T-helper 1 cell treated with Interleukin-12 subunit alpha and Interleukin-12 subunit beta and Interleukin-4 antibody, amounts not matched to agents 30 μg/mL and 1 μg/mL, for 36 hours (primary cell): ENCODE measurements around the gene AKAP13.

Source experiments
- H3K27ac Mint-ChIP-seq: one replicate; pipeline ENCODE4 v1.8.0; 2021; ENCODE audit warnings: mild to moderate bottlenecking, mixed read lengths
- H3K27me3 Mint-ChIP-seq: one replicate; pipeline ENCODE4 v1.8.0; 2021; ENCODE audit warnings: low read depth, mixed read lengths
- H3K36me3 Mint-ChIP-seq: one replicate; pipeline ENCODE4 v1.8.0; 2021; ENCODE audit warnings: low read depth, mixed read lengths
- H3K4me1 Mint-ChIP-seq: one replicate; pipeline ENCODE4 v1.8.0; 2021; ENCODE audit warnings: low read depth, mixed read lengths
- H3K4me3 Mint-ChIP-seq: one replicate; pipeline ENCODE4 v1.8.0; 2021; ENCODE audit warnings: mild to moderate bottlenecking, moderate library complexity, mixed read lengths
- H3K9me3 Mint-ChIP-seq: one replicate; pipeline ENCODE4 v1.8.0; 2021; ENCODE audit warnings: mixed read lengths

AKAP13 gene

DNA sequence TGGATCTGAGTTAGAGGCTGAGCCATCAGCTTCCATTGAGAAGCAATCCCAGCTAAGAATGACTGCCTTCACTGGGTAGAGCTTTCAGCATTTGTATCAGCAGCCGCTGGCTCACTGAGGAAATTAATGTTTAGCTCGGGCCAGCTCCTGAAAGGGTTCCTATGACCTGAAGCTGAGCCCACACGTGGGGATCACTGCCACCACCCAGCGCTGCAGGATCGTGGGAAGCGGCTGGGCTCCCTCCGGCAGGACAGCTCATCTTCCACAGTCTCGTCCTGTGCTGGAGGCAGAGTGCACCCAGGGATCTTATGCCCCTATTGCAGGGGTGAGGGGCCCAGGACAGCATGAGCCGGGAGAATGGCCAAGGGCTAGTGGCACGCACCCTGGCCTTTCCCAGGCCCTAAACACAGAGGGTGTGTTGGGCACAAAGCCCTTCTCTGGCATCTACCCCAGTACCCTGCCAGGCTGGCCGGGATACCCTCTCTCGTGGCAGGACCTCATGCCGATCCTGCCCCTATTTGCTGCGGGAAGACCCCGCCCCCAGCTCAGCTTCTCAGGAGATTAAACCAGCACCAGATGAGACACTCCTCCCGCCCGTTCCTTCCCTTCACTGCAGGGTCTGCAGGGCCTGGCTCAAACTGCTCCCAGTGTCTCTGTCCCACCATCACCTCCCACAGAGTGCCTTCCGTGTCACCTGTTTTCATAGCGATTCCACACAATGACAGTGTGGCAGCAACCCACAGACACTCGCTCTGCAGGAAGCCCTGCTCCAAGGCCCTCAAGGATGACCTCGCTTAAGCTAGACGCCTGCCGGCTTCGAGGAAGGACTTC, 385.8 kb downstream of the AKAP13 start:
- Mint-ChIP-seq H3K9me3 (no peaks in the 10 kb centered on the region), H3K27ac (no peak overlapping the region), H3K27me3 (no peaks in the 10 kb centered on the region), H3K4me1 (peaks cover 1% of the 10 kb centered on the region), H3K4me3 (no peak overlapping the region), H3K36me3 (no peaks in the 10 kb centered on the region)

DNA sequence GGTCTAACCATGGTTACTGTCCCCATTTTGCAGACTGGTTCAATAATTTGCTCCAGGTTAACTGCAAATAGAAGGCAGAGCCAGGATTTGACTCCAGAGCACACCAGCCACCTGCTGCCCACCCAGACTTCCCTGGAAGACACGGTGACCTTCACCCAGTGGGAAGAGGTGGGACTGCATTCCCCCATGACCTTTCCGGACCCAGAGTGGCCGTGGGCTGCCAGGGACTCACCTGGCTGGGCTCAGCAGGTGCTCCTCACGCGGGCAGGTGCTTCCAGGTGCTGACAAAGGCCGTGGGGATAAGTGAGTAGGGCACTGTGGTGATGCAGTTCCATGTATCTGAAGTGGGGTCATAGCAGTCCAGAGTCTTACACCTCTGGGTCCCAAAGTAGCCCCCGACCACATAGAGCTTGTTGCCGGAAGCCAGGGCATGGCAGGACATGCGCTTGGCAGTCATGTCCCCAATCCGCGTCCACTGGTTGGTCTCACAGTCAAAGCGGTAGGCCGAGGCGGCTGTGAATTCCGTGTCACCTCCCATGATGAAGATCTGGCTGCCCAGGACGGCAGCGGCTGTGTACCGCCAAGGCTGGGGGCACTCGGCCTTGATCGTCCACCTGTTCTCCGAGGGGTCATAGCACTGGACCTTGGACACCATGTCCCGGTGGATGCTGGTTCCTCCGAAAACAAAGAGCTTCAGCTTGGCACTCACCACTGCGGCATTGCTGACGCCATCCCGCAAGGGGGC, 387.6 kb downstream of the AKAP13 start:
- Mint-ChIP-seq H3K4me1 (peaks cover 1% of the 10 kb centered on the region), H3K27me3 (no peaks in the 10 kb centered on the region), H3K9me3 (no peaks in the 10 kb centered on the region), H3K36me3 (no peaks in the 10 kb centered on the region), H3K27ac (no peak overlapping the region), H3K4me3 (no peak overlapping the region)

DNA sequence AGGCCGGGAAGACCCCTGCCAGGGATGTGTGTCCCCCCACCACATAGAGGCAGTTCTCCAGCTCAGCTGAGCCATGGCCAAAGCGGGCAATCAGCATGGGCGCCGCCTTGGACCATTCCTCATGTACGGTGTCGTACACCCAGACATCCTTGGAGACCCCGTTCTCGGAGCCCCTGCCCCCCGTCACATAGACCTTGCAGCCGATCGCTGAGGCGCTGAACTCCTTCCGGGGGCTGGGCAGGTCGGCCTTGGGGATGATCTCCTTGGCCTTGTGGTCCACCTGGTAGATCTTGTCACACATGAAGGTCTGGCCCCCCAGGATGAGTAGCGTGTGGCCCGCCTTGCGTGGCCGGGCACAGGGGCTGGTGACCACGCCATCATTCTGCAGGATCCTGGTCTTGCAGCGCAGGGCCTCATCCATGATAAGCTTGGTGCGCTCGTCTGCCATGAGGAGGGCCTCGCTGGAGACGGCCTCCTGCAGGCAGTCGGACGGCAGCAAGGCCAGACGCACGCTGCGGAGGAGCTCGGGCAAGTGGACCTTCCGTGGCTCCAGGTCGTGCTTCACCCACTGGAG, 388.3 kb downstream of the AKAP13 start:
- Mint-ChIP-seq H3K4me1 (peaks cover 1% of the 10 kb centered on the region), H3K36me3 (no peaks in the 10 kb centered on the region), H3K4me3 (no peak overlapping the region), H3K27ac (no peak overlapping the region), H3K9me3 (no peaks in the 10 kb centered on the region), H3K27me3 (no peaks in the 10 kb centered on the region)

DNA sequence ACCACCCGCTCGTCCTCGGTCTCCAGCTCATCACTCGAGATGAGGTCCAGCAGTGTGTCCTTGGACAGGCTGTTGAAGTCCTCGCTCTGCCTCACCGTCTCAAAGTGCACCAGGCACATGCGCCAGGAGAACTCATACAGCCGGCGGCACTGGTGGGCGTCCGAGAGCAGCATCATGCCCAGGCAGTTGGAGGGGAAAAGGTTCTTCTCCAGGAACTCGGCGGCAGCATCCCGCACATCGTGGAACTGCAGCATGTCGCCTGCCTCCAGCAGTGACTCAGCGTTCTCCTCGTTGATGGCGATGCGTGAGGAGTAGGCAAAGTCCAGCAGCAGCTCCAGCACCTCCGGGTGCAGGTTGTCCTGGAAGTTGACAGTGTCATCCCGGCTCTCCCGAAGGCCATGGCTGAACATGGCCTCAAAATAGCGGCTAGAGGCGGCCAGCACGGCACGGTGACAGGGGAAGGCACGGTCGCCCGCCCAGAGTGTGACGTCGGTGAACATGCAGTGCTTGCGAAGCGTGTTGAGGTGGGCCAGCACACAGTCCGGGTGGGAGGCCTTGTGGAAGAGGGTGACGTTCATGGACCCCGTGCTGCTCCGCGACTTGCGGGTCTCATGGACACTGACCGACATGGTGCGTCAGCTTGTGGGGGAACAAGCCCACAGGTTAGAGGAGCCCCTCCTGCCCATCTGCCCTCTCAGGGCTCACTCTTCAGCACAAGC, 388.9 kb downstream of the AKAP13 start:
- Mint-ChIP-seq H3K36me3 (no peaks in the 10 kb centered on the region), H3K4me1 (peaks cover 3% of the 10 kb centered on the region), H3K4me3 (no peak overlapping the region), H3K27me3 (no peaks in the 10 kb centered on the region), H3K9me3 (no peaks in the 10 kb centered on the region), H3K27ac (no peak overlapping the region)

DNA sequence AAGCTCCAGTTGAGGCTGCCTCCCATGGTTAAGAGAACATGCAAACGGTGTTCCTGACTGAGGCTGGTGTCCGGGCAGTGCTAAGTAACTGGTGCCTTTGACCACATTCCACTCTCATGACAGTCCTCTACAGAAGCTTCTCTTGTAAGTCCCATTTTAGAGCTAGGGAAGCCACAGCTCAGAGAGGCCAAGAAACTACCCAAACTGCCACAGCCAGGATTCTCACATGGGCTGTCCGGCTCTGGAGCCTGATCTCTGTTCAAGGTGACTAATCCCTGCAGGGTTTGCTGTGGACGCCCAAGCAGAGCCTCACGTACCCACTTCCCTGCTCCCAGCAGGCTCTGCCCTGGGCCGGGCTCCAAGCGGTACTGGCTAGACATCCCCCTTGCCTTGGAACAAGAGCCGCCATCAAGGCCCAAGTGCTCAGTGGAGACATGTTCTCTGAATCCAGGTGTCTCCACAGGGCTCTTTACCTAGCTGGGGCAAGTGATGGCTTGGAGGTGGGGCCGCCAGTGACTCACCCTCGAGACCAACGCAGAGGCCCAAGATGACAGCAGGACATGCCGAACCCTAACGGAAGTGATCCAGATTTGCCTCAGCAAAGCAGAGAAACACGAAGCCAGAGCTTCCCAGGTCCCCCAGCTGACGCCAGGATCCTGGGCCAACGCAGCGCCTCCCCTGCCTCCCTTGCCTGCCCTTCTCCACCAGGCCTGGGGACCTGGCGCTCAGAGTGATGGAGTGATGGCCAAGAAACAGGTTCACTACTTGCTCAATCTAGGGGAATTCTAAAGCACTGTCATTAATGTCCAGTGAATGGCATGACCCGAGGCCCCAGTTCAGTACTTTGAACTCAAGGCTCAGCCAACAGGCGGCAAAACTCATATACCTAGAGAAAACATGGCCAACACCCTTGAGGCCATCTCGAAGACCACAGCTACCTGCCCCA, 390.0 kb downstream of the AKAP13 start:
- no peak overlapping the region for H3K4me3 Mint-ChIP-seq
- H3K36me3 Mint-ChIP-seq = no peaks in the 10 kb centered on the region
- peaks cover 3% of the 10 kb centered on the region for H3K4me1 Mint-ChIP-seq
- H3K27ac Mint-ChIP-seq = no peak overlapping the region
- H3K27me3 Mint-ChIP-seq = no peaks in the 10 kb centered on the region
- no peaks in the 10 kb centered on the region for H3K9me3 Mint-ChIP-seq

DNA sequence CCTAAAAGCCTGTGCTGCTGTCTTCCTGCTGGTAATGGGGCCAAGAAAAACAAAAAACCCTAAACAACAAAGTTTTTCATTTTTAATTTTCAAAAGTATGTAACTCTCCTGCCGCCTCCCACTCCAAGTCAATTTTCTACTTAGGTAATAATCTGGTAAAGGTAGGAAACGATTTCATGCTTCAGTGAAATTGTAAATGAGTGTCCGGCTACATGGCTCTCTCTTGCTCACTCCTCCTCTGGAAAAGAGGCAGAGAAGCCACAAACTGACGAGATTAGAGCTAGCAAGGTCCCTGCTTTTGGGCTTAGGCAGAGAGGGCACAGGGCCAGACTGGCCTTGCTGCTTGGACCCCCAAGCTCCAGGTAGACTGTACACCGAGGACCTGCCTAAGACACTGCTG, 390.9 kb downstream of the AKAP13 start:
- Mint-ChIP-seq H3K9me3 (no peaks in the 10 kb centered on the region), H3K27ac (no peak overlapping the region), H3K4me1 (peaks cover 3% of the 10 kb centered on the region), H3K36me3 (no peaks in the 10 kb centered on the region), H3K27me3 (no peaks in the 10 kb centered on the region), H3K4me3 (no peak overlapping the region)

DNA sequence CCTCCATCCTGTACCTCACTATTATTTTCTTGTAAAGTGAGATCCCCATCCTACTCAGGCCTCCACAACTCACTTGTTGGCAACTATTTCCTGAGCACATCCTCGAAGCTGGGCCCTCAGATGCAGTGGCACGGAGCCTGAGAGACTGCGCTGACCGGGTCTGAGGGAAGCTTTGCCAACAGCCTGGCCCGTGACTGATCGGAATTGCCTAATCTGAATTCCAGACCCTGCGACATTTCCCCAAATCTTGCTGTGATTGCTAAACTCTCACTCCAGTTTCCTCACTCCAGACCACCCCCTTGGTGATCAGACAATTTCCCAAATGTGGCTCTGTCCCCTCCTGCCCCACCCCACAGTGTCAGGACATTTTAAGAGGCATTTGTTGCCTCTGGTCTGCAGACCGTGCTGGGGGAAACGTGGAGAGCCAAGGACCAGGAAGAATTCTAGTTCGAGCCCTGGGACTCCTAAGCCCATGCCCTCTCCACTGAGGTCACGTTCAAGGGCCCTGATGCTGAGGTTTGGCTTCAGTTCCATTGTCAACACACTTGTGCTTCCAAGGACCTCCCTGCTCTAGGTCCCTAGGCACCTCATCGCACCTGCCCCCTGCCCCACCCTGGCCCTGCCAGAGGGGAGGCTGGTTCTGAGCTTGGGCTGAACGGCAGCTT, 391.5 kb downstream of the AKAP13 start:
- H3K4me3 Mint-ChIP-seq = no peak overlapping the region
- no peaks in the 10 kb centered on the region for H3K36me3 Mint-ChIP-seq
- H3K27ac Mint-ChIP-seq = no peak overlapping the region
- peaks cover 3% of the 10 kb centered on the region for H3K4me1 Mint-ChIP-seq
- H3K9me3 Mint-ChIP-seq = no peaks in the 10 kb centered on the region
- H3K27me3 Mint-ChIP-seq = no peaks in the 10 kb centered on the region

DNA sequence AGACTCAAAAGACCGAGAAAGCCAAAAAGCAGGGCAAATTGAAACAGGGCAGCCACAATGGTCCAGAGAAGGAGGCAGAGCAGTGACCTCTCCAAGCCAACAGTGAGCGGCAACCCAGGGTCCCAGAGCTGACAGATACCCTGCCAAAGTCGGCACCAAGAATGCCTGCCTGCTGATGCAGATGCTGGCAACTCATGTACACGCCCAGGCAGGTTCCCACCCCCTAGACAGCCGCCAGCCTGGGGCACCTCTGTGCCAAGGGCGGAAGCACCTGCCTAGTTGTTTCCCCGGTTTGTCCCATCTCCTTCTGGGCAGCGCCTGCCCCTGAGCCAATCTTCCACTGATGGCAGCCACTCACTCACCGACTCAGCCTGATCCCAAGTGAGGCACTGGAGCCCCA, 392.3 kb downstream of the AKAP13 start:
- H3K36me3 Mint-ChIP-seq = no peaks in the 10 kb centered on the region
- H3K4me3 Mint-ChIP-seq = no peak overlapping the region
- H3K9me3 Mint-ChIP-seq = no peaks in the 10 kb centered on the region
- H3K4me1 Mint-ChIP-seq = peaks cover 3% of the 10 kb centered on the region
- no peaks in the 10 kb centered on the region for H3K27me3 Mint-ChIP-seq
- H3K27ac Mint-ChIP-seq = no peak overlapping the region

DNA sequence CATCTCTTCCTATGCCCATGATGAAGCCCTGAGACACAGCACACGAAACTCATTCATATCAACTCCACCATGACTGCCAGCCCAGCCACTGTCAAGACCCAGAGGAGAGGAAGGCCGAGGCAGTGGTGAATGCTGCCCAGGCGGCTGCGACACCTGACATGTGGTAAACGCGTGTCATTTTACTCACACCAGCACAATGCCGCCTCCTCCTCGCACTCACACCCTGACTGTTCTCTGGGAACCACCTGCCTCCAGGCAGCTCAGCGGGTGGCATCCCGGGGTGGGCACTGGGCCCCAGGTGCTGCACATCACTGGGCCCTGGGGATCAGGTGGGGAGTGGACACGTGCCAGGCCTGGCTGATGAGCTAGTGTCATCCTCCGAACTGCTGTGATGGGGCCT, 392.8 kb downstream of the AKAP13 start:
- Mint-ChIP-seq H3K27ac (no peak overlapping the region), H3K4me1 (peaks cover 3% of the 10 kb centered on the region), H3K9me3 (no peaks in the 10 kb centered on the region), H3K4me3 (no peak overlapping the region), H3K27me3 (no peaks in the 10 kb centered on the region), H3K36me3 (no peaks in the 10 kb centered on the region)

DNA sequence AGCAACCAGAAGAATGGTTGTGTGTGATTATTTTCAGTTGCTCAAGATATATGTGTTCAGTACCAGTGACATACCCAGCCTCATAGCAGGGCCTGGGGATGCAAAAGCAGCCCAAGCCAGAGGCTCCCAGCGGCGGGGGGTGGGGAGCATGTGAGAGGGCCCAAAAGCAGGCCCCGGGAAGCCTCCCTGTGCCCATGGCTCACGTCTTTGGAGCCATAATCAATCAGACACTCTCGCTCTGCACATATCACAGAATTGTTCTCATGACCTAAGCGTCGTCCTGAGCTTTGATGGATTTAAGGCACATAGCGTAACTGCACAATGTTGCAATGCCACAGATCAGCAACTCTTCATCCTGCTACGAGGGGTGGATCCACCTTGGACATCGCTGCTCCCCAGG, 393.6 kb downstream of the AKAP13 start:
- peaks cover 3% of the 10 kb centered on the region for H3K4me1 Mint-ChIP-seq
- no peaks in the 10 kb centered on the region for H3K27me3 Mint-ChIP-seq
- no peaks in the 10 kb centered on the region for H3K9me3 Mint-ChIP-seq
- H3K4me3 Mint-ChIP-seq = no peak overlapping the region
- no peak overlapping the region for H3K27ac Mint-ChIP-seq
- no peaks in the 10 kb centered on the region for H3K36me3 Mint-ChIP-seq

DNA sequence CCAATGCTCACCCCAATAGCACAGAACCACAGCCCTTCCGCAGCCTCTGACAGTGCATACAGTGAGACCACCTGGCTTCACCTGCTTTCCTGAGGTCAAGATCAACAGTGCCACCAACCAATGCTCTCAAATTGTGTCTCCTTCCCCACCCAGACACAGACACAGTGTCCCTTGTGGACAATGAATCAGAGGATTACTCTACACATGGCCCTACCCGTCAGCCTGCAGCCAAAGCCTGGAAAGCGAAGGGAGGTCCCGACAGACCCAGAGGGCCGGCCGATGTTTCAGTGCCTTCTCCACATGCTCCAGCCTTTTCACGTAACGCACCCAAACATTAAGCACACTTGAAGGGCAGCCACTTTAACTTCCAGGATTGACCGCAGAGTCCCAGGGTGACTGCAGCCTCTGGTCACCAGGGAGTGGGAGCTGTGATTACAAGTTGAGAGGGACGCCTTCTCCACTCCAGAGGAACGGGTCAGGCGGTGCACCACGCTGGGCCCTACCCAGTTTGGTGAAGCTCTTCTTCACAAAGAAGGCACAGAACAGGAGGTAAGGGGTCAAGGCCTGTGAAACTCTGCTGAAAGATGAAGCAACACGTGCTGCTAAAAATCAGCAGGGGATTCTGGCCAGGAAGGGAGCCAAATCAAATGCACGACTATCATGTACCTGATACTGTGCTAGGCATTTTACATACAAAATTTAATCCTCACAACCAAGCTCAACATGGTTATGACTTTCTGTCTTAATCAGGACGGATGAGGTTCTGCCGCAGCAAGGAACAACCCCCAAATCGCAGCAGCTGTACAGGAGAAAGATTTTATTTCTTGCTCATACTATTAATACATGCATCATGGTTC, 397.1 kb downstream of the AKAP13 start:
- Mint-ChIP-seq H3K27ac (no peak overlapping the region), H3K4me1 (peaks cover 22% of the 10 kb centered on the region), H3K4me3 (no peak overlapping the region), H3K27me3 (no peaks in the 10 kb centered on the region), H3K9me3 (no peaks in the 10 kb centered on the region), H3K36me3 (no peaks in the 10 kb centered on the region)

DNA sequence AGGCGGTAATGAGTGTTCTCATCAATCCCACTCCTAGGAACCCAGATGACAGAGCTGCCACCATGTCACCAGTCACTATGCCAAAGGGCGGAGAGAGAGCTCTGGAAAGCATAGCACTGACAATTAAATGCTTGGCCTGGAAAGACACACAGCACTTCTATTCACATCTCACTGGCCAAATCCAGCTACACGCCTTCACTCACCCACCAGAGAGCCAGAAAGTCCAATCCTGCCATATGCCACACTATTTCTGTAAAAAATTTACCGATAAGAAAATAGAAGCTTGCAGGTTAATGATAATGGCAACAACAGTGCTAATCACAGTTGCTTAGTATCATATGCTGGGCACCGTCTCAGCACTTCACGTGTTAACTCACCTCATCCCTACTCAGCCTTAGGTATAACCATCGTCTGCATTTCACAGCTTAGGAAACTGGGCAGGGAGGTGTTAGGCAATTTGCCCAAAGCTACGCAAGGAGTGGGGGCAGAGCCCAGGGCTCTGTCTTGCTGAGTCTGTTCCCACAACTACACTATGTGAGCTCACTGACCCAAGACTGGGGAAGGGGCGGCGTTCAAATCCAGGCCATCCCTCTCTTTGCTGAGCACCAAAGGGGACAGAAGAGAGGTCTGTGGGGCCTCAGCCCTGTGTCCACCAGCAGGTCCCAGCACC, 397.8 kb downstream of the AKAP13 start:
- H3K9me3 Mint-ChIP-seq = no peaks in the 10 kb centered on the region
- H3K4me1 Mint-ChIP-seq = peaks cover 26% of the 10 kb centered on the region
- H3K4me3 Mint-ChIP-seq = no peak overlapping the region
- no peaks in the 10 kb centered on the region for H3K27me3 Mint-ChIP-seq
- no peak overlapping the region for H3K27ac Mint-ChIP-seq
- no peaks in the 10 kb centered on the region for H3K36me3 Mint-ChIP-seq
